Vagina (tissue), 2 donors: ENCODE measurements around the gene SMIM12.

Experiments
- CTCF ChIP-seq, 3 experiments: fragments of 450-650 bp in 2 of 3; fragments of 200-600 bp in 1 of 3; sonication (generic) in 1 of 3; IDR thresholded peaks; one replicate each; pipeline ENCODE4 v1.5.1; 2017 to 2019; ENCODE audit warnings: antibody characterized with exemption in 3 of 3, mild to moderate bottlenecking in 2 of 3, moderate library complexity in 2 of 3
- POLR2A ChIP-seq, 2 donors: fragments of 450-650 bp; IDR thresholded peaks; one replicate each; pipeline ENCODE4 v1.6.1; 2017; ENCODE audit warnings: antibody characterized with exemption in 2 of 2, mild to moderate bottlenecking in 2 of 2, moderate library complexity in 2 of 2
- POLR2AphosphoS5 ChIP-seq, 2 donors: sonication (generic); formaldehyde crosslinking; IDR thresholded peaks; one replicate each; pipeline ENCODE4 v1.9.0; 2017; ENCODE audit warnings: antibody characterized with exemption in 2 of 2, mild to moderate bottlenecking in 2 of 2, low read depth in 1 of 2; ENCODE audit not compliant: insufficient read depth in 1 of 2

GRCh38 chr1:34825455-34826091 is 34.0 kb downstream of the SMIM12 start:
- no peak for TF ChIP-seq CTCF (IDR thresholded peaks at IDR 0.05)
- no peak for TF ChIP-seq POLR2A (IDR thresholded peaks at IDR 0.05)
- no peak for TF ChIP-seq POLR2AphosphoS5 (IDR thresholded peaks at IDR 0.05; ENCODE audit: insufficient read depth in 1 of 2, low read depth in 1 of 2)
